ENCODE measurements around the gene TSHZ3.

Gene TSHZ3

GRCh38 chr19:31233295-31233800 lies 115.9 kb downstream of the TSHZ3 start:
- CTCF ChIA-PET = no interaction called here
- no peak for TF ChIP-seq CTCF (IDR thresholded peaks at IDR 0.05; ENCODE audit: control extremely low read depth, extremely low read depth, low read depth, missing control alignments)
- POLR2A ChIA-PET = no interaction called here
- DNase-seq (ENCODE audit: extremely low spot score) = no peak

GRCh38 chr19:31232871-31233270 lies 116.4 kb downstream of the TSHZ3 start:
- ChIA-PET POLR2A (no interaction called here), CTCF (no interaction called here)
- no peak for DNase-seq (ENCODE audit: extremely low spot score)
- TF ChIP-seq CTCF (IDR thresholded peaks at IDR 0.05; ENCODE audit: control extremely low read depth, extremely low read depth, low read depth, missing control alignments) = no peak

- DNase-seq (ENCODE audit: extremely low spot score) = no peak
- CTCF ChIA-PET = no interaction called here
- no peak for TF ChIP-seq CTCF (IDR thresholded peaks at IDR 0.05; ENCODE audit: control extremely low read depth, extremely low read depth, low read depth, missing control alignments)
- POLR2A ChIA-PET = no interaction called here
Measured at GRCh38 chr19:31232180-31232579, 117.1 kb downstream of the TSHZ3 start.

GRCh38 chr19:31231237-31231636 lies 118.0 kb downstream of the TSHZ3 start:
- CTCF ChIA-PET = no interaction called here
- POLR2A ChIA-PET = no interaction called here
- DNase-seq (ENCODE audit: extremely low spot score) = no peak
- no peak for TF ChIP-seq CTCF (IDR thresholded peaks at IDR 0.05; ENCODE audit: control extremely low read depth, extremely low read depth, low read depth, missing control alignments)

- CTCF ChIA-PET = no interaction called here
- DNase-seq (ENCODE audit: extremely low spot score) = no peak
- no peak for TF ChIP-seq CTCF (IDR thresholded peaks at IDR 0.05; ENCODE audit: control extremely low read depth, extremely low read depth, low read depth, missing control alignments)
- POLR2A ChIA-PET = no interaction called here
Measured at GRCh38 chr19:31226151-31226935, 122.9 kb downstream of the TSHZ3 start.
